HCT116 (cell line): Measurements from ENCODE around the gene SCP2.

ENCODE experiments used
- CEBPB ChIP-seq: IDR thresholded peaks from 2 replicates; pipeline ENCODE4 v1.6.1; 2012; ENCODE audit warnings: low read depth
- EZH2 ChIP-seq: fragments of 200-600 bp; sonication (generic); IDR thresholded peaks from 2 replicates; pipeline ENCODE4 v1.6.1; 2017; ENCODE audit warnings: antibody characterized with exemption, mixed run types
- POLR2A ChIP-seq: IDR thresholded peaks from 2 replicates; pipeline ENCODE4 v1.7.0; 2011; ENCODE audit warnings: borderline replicate concordance; ENCODE audit not compliant: insufficient read depth, insufficient read length; ENCODE audit errors: extremely low read depth
- POLR2AphosphoS5 ChIP-seq: IDR thresholded peaks from 2 replicates; pipeline ENCODE4 v1.6.1; 2011; ENCODE audit warnings: mild to moderate bottlenecking, low read depth, low read length, moderate library complexity
- SIN3A ChIP-seq: IDR thresholded peaks from 2 replicates; pipeline ENCODE4 v1.6.1; 2012; ENCODE audit warnings: low read depth
- TCF7L2 ChIP-seq: IDR thresholded peaks from 2 replicates; pipeline ENCODE4 v1.7.0; 2011; ENCODE audit warnings: borderline replicate concordance, inconsistent platforms; ENCODE audit not compliant: insufficient read depth, insufficient read length; ENCODE audit errors: extremely low read depth
- TF ChIP-seq, protein P1 (sequence below), 3 experiments: fragments of 200-600 bp in 1 of 3; sonication (generic) in 1 of 3; IDR thresholded peaks in 2 of 3; conservative IDR thresholded peaks in 1 of 3; 2 replicates each; pipeline ENCODE4 v1.5.1; 2012 to 2017; ENCODE audit warnings: low read depth in 2 of 3, low read length in 2 of 3, antibody characterized with exemption in 1 of 3, borderline replicate concordance in 1 of 3, control low read depth in 1 of 3, mild to moderate bottlenecking in 1 of 3, mixed read lengths in 1 of 3, mixed run types in 1 of 3, moderate library complexity in 1 of 3; ENCODE audit not compliant: insufficient read depth in 1 of 3
- TF ChIP-seq, protein P2 (sequence below): IDR thresholded peaks from 2 replicates; pipeline ENCODE4 v1.6.1; 2011; ENCODE audit warnings: mild to moderate bottlenecking, low read length, moderate library complexity; ENCODE audit not compliant: insufficient replicate concordance; ENCODE audit errors: extremely low read depth

DNA sequence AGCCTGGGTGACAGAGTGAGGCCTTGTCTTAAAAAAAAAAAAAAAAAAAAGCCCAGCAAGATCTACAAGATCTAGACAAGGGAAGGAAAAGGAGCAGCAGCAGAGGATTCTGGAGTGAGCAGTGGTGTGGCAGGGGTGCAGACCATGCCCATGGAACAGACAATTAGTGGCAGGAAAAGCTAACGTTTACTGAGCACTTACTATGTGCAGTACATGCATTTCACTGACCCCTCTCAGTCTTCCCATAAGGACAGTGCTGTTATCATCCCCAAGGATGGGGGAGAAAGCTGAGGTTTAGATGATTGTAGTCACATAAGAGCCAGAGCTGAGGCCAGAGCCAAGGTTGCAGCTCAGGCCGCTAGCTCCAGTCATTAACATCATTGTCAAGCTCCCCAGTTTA, 140.8 kb downstream of the SCP2 start:
- TF ChIP-seq POLR2A (no peak), TCF7L2 (no peak), CEBPB (no peak), EZH2 (no peak), SIN3A (no peak), POLR2AphosphoS5 (no peak)
- TF ChIP-seq, protein P1, sequence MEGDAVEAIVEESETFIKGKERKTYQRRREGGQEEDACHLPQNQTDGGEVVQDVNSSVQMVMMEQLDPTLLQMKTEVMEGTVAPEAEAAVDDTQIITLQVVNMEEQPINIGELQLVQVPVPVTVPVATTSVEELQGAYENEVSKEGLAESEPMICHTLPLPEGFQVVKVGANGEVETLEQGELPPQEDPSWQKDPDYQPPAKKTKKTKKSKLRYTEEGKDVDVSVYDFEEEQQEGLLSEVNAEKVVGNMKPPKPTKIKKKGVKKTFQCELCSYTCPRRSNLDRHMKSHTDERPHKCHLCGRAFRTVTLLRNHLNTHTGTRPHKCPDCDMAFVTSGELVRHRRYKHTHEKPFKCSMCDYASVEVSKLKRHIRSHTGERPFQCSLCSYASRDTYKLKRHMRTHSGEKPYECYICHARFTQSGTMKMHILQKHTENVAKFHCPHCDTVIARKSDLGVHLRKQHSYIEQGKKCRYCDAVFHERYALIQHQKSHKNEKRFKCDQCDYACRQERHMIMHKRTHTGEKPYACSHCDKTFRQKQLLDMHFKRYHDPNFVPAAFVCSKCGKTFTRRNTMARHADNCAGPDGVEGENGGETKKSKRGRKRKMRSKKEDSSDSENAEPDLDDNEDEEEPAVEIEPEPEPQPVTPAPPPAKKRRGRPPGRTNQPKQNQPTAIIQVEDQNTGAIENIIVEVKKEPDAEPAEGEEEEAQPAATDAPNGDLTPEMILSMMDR (IDR thresholded peaks at IDR 0.05 in 2 of 3, conservative IDR thresholded peaks at IDR 0.05 in 1 of 3; ENCODE audit: borderline replicate concordance in 1 of 3, insufficient read depth in 1 of 3, low read depth in 2 of 3, low read length in 2 of 3): no peak
- TF ChIP-seq, protein P2, sequence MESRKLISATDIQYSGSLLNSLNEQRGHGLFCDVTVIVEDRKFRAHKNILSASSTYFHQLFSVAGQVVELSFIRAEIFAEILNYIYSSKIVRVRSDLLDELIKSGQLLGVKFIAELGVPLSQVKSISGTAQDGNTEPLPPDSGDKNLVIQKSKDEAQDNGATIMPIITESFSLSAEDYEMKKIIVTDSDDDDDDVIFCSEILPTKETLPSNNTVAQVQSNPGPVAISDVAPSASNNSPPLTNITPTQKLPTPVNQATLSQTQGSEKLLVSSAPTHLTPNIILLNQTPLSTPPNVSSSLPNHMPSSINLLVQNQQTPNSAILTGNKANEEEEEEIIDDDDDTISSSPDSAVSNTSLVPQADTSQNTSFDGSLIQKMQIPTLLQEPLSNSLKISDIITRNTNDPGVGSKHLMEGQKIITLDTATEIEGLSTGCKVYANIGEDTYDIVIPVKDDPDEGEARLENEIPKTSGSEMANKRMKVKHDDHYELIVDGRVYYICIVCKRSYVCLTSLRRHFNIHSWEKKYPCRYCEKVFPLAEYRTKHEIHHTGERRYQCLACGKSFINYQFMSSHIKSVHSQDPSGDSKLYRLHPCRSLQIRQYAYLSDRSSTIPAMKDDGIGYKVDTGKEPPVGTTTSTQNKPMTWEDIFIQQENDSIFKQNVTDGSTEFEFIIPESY: no peak
